K562 (cell line): ENCODE results near the gene WDR90. TPM values are rescaled to one million over a fixed set of nuclear protein-coding genes. Genes with fewer than 3 reads are reported as not detected.

Source experiments
- ATAC-seq: fragments of 200-7000 bp; cut with Tn5 transposase; 3 replicates; pipeline ENCODE4 v1.9.1; 2020; ENCODE audit warnings: moderate library complexity
- BruUV-seq: library from RNA; stranded (reverse); fragments of 400-500 nt; replicated peaks from 2 replicates; lab custom pipeline; 2021; lab: Mats Ljungman, UMichigan
- CTCF ChIA-PET: fragments of 300-600 bp; formaldehyde crosslinking; extraction: SDS; loops from one replicate; lab custom pipeline; 2021; ENCODE audit warnings: low intra/inter-chr PET ratio; lab: Yijun Ruan, JAX
- POLR2A ChIA-PET: fragments of 300-600, 350-650 bp; sonication (Branson Sonifier 250); formaldehyde crosslinking; extraction: SDS; loops from one replicate; lab custom pipeline; 2021; ENCODE audit warnings: antibody characterized with exemption, inconsistent platforms; lab: Yijun Ruan, JAX
- DNase-seq, 4 experiments: peaks; one replicate each; pipeline versions ENCODE4 v3.0.0 to v3.0.0-alpha.2; 2011 to 2018; ENCODE audit warnings: low spot score in 3 of 4, mixed read lengths in 3 of 4; ENCODE audit errors: extremely low read depth in 1 of 4
- FAIRE-seq: peaks from 2 replicates; lab custom pipeline; 2011; peaks lifted over from hg19 to GRCh38; lab: Jason Lieb, UNC
- H2AFZ ChIP-seq: 2 replicates; pipeline ENCODE4 v1.6.0; 2011; ENCODE audit warnings: low read depth, low read length, control low read depth, inconsistent platforms
- H3K27ac ChIP-seq: fragments of 200-600 bp; 3 replicates; pipeline ENCODE4 v1.8.0; 2011; ENCODE audit warnings: low read depth, mild to moderate bottlenecking, control low read depth, inconsistent platforms, low read length, moderate library complexity, mixed read lengths; ENCODE audit errors: extremely low read depth
- H3K27me3 ChIP-seq, 2 experiments: fragments of 300-600 bp in 1 of 2; 2 replicates in 1 of 2; 3 replicates in 1 of 2; pipeline versions ENCODE4 v1.6.0 to v1.8.0; 2011; ENCODE audit warnings: inconsistent platforms in 2 of 2, low read length in 2 of 2, mild to moderate bottlenecking in 1 of 2, mixed read lengths in 1 of 2, moderate library complexity in 1 of 2; ENCODE audit not compliant: control insufficient read depth in 2 of 2, insufficient read depth in 2 of 2
- H3K36me3 ChIP-seq: fragments of 300-600 bp; 3 replicates; pipeline ENCODE4 v1.8.0; 2011; ENCODE audit warnings: mild to moderate bottlenecking, low read length, inconsistent platforms; ENCODE audit not compliant: control insufficient read depth, insufficient read depth
- H3K4me1 ChIP-seq, 2 experiments: fragments of 200-600 bp in 1 of 2; replicated peaks in 1 of 2; 2 replicates in 1 of 2; 3 replicates in 1 of 2; pipeline versions ENCODE4 v1.5.1 to v1.8.0; 2011; ENCODE audit warnings: inconsistent platforms in 2 of 2, low read length in 2 of 2, mild to moderate bottlenecking in 1 of 2, mixed read lengths in 1 of 2, moderate library complexity in 1 of 2; ENCODE audit not compliant: control insufficient read depth in 2 of 2, insufficient read depth in 2 of 2
- H3K4me2 ChIP-seq: 2 replicates; pipeline ENCODE4 v1.6.1; 2011; ENCODE audit warnings: low read length, control low read depth, inconsistent platforms, mixed read lengths; ENCODE audit not compliant: insufficient read depth
- H3K4me3 ChIP-seq: fragments of 200-600 bp; sonication (generic), shearing (Covaris generic); 2 replicates; pipeline ENCODE4 v1.5.1; 2016; ENCODE audit warnings: control low read depth, inconsistent platforms
- H3K79me2 ChIP-seq: fragments of 200-600 bp; 3 replicates; pipeline ENCODE4 v1.8.0; 2011; ENCODE audit warnings: low read length, inconsistent platforms; ENCODE audit not compliant: control insufficient read depth, insufficient read depth
- H3K9ac ChIP-seq, 2 experiments: 2 replicates each; pipeline versions ENCODE4 v1.6.0 to v1.6.1; 2011; ENCODE audit warnings: low read depth in 2 of 2, low read length in 2 of 2, control low read depth in 1 of 2, inconsistent platforms in 1 of 2, mild to moderate bottlenecking in 1 of 2, mixed read lengths in 1 of 2; ENCODE audit not compliant: insufficient read depth in 1 of 2
- H3K9me1 ChIP-seq: one replicate; pipeline ENCODE4 v1.6.0; 2011; ENCODE audit warnings: inconsistent platforms, mild to moderate bottlenecking, low read length, moderate library complexity; ENCODE audit not compliant: control insufficient read depth, insufficient read depth
- H3K9me3 ChIP-seq: replicated peaks from 2 replicates; pipeline ENCODE4 v1.5.1; 2011; ENCODE audit warnings: low read depth, low read length, inconsistent platforms; ENCODE audit not compliant: control insufficient read depth, insufficient read depth
- H4K20me1 ChIP-seq: replicated peaks from 2 replicates; pipeline ENCODE4 v1.6.1; 2011; ENCODE audit warnings: low read length, inconsistent platforms, mixed read lengths; ENCODE audit not compliant: control insufficient read depth, insufficient read depth
- BCOR ChIP-seq: fragments of 450-650 bp; IDR thresholded peaks from 2 replicates; pipeline ENCODE4 v1.6.1; 2016
- BHLHE40 ChIP-seq: IDR thresholded peaks from 2 replicates; pipeline ENCODE4 v1.6.1; 2011; ENCODE audit warnings: low read length, improper control_type of control experiment
- BRD4 ChIP-seq: fragments of 200-600 bp; sonication (generic); IDR thresholded peaks from 2 replicates; pipeline ENCODE4 v1.6.1; 2017; ENCODE audit warnings: inconsistent platforms
- CBFB ChIP-seq: sonication (generic); formaldehyde crosslinking; IDR thresholded peaks from 2 replicates; pipeline ENCODE4 v1.4.0; 2020; ENCODE audit warnings: mild to moderate bottlenecking, missing genetic modification reagents
- EGR1 ChIP-seq: fragments of 450-650 bp; conservative IDR thresholded peaks from 2 replicates; pipeline ENCODE4 v1.6.1; 2017; ENCODE audit warnings: mild to moderate bottlenecking
- FOSL1 ChIP-seq: fragments of 200-800 bp; sonication (Bioruptor generic); conservative IDR thresholded peaks from 2 replicates; pipeline ENCODE4 v1.6.1; 2016; ENCODE audit warnings: missing genetic modification characterization, missing compliant biosample characterization
- HDAC2 ChIP-seq: fragments of 450-650 bp; IDR thresholded peaks from 2 replicates; pipeline ENCODE4 v1.6.1; 2016; ENCODE audit warnings: mild to moderate bottlenecking
- HDAC3 ChIP-seq: fragments of 450-650 bp; IDR thresholded peaks from 2 replicates; pipeline ENCODE4 v1.6.1; 2018; ENCODE audit warnings: borderline replicate concordance, mild to moderate bottlenecking, moderate library complexity; ENCODE audit not compliant: partially characterized antibody
- HSF4 ChIP-seq: fragments of 250-450 bp; sonication (Bioruptor Pico); IDR thresholded peaks from 2 replicates; pipeline ENCODE4 v2.1.2; 2022; ENCODE audit warnings: mild to moderate bottlenecking, moderate library complexity, borderline replicate concordance
- KLF1 ChIP-seq: fragments of 450-650 bp; IDR thresholded peaks from 2 replicates; pipeline ENCODE4 v1.6.1; 2016; ENCODE audit warnings: missing genetic modification characterization, missing compliant biosample characterization
- MAX ChIP-seq: sonication (generic); formaldehyde crosslinking; IDR thresholded peaks from 2 replicates; pipeline ENCODE4 v1.9.0; 2022; ENCODE audit warnings: mild to moderate bottlenecking, missing genetic modification reagents
- MBD2 ChIP-seq: sonication (generic); IDR thresholded peaks from 2 replicates; pipeline ENCODE4 v1.6.1; 2016; ENCODE audit warnings: low read depth, borderline replicate concordance
- MCM2 ChIP-seq: fragments of 450-650 bp; IDR thresholded peaks from 2 replicates; pipeline ENCODE4 v1.6.1; 2017; ENCODE audit warnings: low read depth, mild to moderate bottlenecking
- NR2C2 ChIP-seq, 2 experiments: fragments of 200-800 bp in 1 of 2; sonication (Bioruptor generic) in 1 of 2; sonication (generic) in 1 of 2; formaldehyde crosslinking in 1 of 2; IDR thresholded peaks; 2 replicates each; pipeline versions ENCODE4 v1.6.1 to v1.8.0; 2016 to 2022; ENCODE audit warnings: mild to moderate bottlenecking in 1 of 2, missing compliant biosample characterization in 1 of 2, missing genetic modification characterization in 1 of 2, missing genetic modification reagents in 1 of 2
- RBM14 ChIP-seq: fragments of 200-400 bp; formaldehyde crosslinking; IDR thresholded peaks from 2 replicates; pipeline ENCODE4 v1.6.1; 2018; ENCODE audit warnings: low read depth, mild to moderate bottlenecking, low read length, moderate library complexity, borderline replicate concordance; ENCODE audit not compliant: insufficient read depth
- SOX6 ChIP-seq: fragments of 450-650 bp; IDR thresholded peaks from 2 replicates; pipeline ENCODE4 v1.6.1; 2014; ENCODE audit warnings: mild to moderate bottlenecking
- SRSF3 ChIP-seq: fragments of 200-400 bp; formaldehyde crosslinking; IDR thresholded peaks from 2 replicates; pipeline ENCODE4 v1.6.1; 2016; ENCODE audit warnings: mild to moderate bottlenecking, low read length, moderate library complexity; ENCODE audit not compliant: insufficient read depth
- VEZF1 ChIP-seq: fragments of 200-800 bp; sonication (Bioruptor generic); IDR thresholded peaks from 2 replicates; pipeline ENCODE4 v1.6.1; 2017; ENCODE audit warnings: missing genetic modification characterization, missing compliant biosample characterization
- XRCC5 ChIP-seq: fragments of 200-400 bp; formaldehyde crosslinking; IDR thresholded peaks from 2 replicates; pipeline ENCODE4 v1.6.1; 2017; ENCODE audit warnings: low read depth, mild to moderate bottlenecking, low read length
- ZNF445 ChIP-seq: fragments of 250-450 bp; sonication (Bioruptor Pico); IDR thresholded peaks from 2 replicates; pipeline ENCODE4 v1.4.0; 2020; ENCODE audit warnings: low read depth, mild to moderate bottlenecking, moderate library complexity
- ZNF780A ChIP-seq: fragments of 250-450 bp; sonication (Bioruptor Pico); IDR thresholded peaks from 2 replicates; pipeline ENCODE4 v1.5.0; 2021; ENCODE audit warnings: mild to moderate bottlenecking
- ZZZ3 ChIP-seq: fragments of 450-650 bp; IDR thresholded peaks from 2 replicates; pipeline ENCODE4 v1.6.1; 2016; ENCODE audit warnings: antibody characterized with exemption, mild to moderate bottlenecking, moderate library complexity
- WGBS: fragments of 100-300 bp; shearing (Covaris generic); methylation state at CpG from one replicate; pipeline ENCODE4 v1.1.6; 2016; ENCODE audit warnings: low coverage, mixed read lengths; ENCODE audit not compliant: insufficient coverage; ENCODE audit errors: missing lambda C conversion rate; 5-methylcytosine and 5-hydroxymethylcytosine counted together
- in situ Hi-C: fragments of 300-500 bp; cut with MboI; formaldehyde crosslinking; loops from 4 replicates; pipeline ENCODE4 v1.15.0; 2018; ENCODE audit warnings: inconsistent platforms, mixed read lengths
- intact Hi-C: fragments of 100-400 bp; cut with micrococcal nuclease; formaldehyde crosslinking; loops from 2 replicates; pipeline ENCODE4 v1.14.2; 2022
- polyA plus RNA-seq, 8 experiments: library from polyadenylated mRNA; depleted of rRNA in 4 of 8; stranded (reverse) in 5 of 8; unstranded in 3 of 8; fragments of >200 nt; fragmentation: Nextera tagmentation in 2 of 8; fragmentation: Illumina TruSeq in 1 of 8; extraction: Ambion mirVana in 2 of 8; extraction: Trizol in 1 of 8; gene quantifications; 2 replicates each; pipeline versions ENCODE4 v1.2.1 to v1.2.3, GENCODE V29; 2011 to 2014; ENCODE audit warnings: inconsistent platforms in 1 of 8, missing spikeins in 1 of 8
- total RNA-seq, 7 experiments: library from RNA; depleted of rRNA in 6 of 7; stranded (reverse); fragments of >200 nt in 6 of 7; fragmentation: Illumina TruSeq in 2 of 7; extraction: Trizol in 2 of 7; gene quantifications; 2 replicates each; pipeline versions ENCODE4 v1.2.1 to v1.2.3, GENCODE V29; 2011 to 2021; ENCODE audit warnings: low replicate concordance in 1 of 7

Gene WDR90
- total and polyA plus RNA-seq, 9 of the 15 experiments (the other 6 are each of a cell fraction or from before 2014, with no cell fraction given): 0.44 to 12.6 (median 3.3) TPM

DNA sequence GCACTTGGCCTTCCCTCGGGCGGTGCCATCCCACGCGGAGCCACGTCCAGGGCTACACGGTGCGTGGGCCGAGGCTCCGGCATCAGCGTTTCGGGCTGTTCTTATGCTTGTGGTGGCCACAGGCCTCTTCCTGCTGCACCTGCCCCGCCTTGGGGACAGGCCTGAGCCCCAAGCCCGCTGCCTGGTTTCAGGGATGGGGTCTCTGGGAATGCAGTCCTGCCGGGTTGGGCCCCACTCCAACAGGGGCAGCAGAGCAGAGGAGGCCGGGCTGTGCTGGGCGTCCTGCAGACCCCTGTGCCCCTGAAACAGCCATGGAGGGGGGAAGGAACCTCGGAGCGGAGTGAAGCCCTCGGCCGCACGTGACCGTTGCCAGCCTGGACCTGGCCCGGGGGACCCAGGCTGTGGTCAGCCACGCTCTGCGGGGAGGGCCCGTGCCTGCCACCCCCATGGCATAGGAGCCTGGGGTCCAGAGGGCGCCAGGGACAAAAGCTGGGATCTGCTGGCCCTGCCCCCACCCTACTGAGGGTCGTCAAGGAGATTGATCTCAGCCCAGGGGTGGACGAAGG lies 18.8 kb upstream of the WDR90 start:
- intact Hi-C loops: no loop called here
- no peak for FAIRE-seq
- 36% methylated on average over 17 of the region's 29 CpGs for WGBS
- TF ChIP-seq MAX (no peak), VEZF1 (CRISPR knock-in tag) (no peak), BHLHE40 (peak; percentile 39; the same call in 1 of the 2 replicates), ZNF780A (CRISPR knock-in tag) (no peak), ZZZ3 (no peak), NR2C2 (CRISPR knock-in tag; IDR thresholded peaks at IDR 0.05) (no peak), NR2C2 (tag; IDR thresholded peaks at IDR 0.05) (no peak), KLF1 (tag) (no peak), FOSL1 (no peak), XRCC5 (no peak), MCM2 (no peak), MBD2 (no peak), RBM14 (no peak), BRD4 (no peak), SOX6 (no peak), CBFB (CRISPR knock-in tag) (0 out of 2 replicates have a peak, but pooled peaks have one; percentile 58), HDAC2 (no peak), ZNF445 (CRISPR knock-in tag) (no peak), HDAC3 (no peak), SRSF3 (no peak), EGR1 (peak; percentile 62), BCOR (no peak), HSF4 (CRISPR knock-in tag) (no peak)

More for the DNA sequence above, 18.8 kb upstream of the WDR90 start:
- H3K79me2 ChIP-seq: peaks cover 10% of the 10 kb centered on the region
- H3K9me3 ChIP-seq: no peaks in the 10 kb centered on the region
- peak; percentile 46 for ATAC-seq
- CTCF ChIA-PET: no interaction called here
- no peaks in the 10 kb centered on the region for H4K20me1 ChIP-seq
- no peaks in the 10 kb centered on the region for H3K27me3 ChIP-seq
- peak overlapping the region; percentile 64; the same call in 2 of the 3 replicates for H3K27ac ChIP-seq
- H3K36me3 ChIP-seq: peaks cover 47% of the 10 kb centered on the region; the same call in 2 of the 3 replicates
- peaks cover 23 to 97% of the 10 kb centered on the region in 2 experiments for H3K4me1 ChIP-seq
- POLR2A ChIA-PET: interaction anchor here (0.8 to 1.0 kb wide), 2 partner anchors 8 to 55 kb away, joined by 3 to 6 read pairs; no protein-coding TSS in a partner anchor
- H3K9ac ChIP-seq: peak overlapping the region in 1 of 2 experiments; percentile 84; a peak in 2 of 4 replicates
- no peaks in the 10 kb centered on the region for H3K9me1 ChIP-seq
- BruUV-seq: no TSS peak
- H3K4me2 ChIP-seq: peak overlapping the region; percentile 35
- in situ Hi-C loops: no loop called here
- H2AFZ ChIP-seq: no peak overlapping the region
- no peak for DNase-seq
- H3K4me3 ChIP-seq: no peak overlapping the region
